GM23338 (cell line): ENCODE data around the gene STARD13. TPM values are rescaled to one million over a fixed set of nuclear protein-coding genes. Genes with fewer than 3 reads are reported as not detected.

Source experiments
- ATAC-seq: fragments of 200-7000 bp; cut with Tn5 transposase; 3 replicates; pipeline ENCODE4 v1.9.1; 2020
- DNase-seq: peaks from one replicate; pipeline ENCODE4 v3.0.0-alpha.2; 2015; ENCODE audit warnings: low spot score
- H2AFZ ChIP-seq: fragments of 200-600 bp; sonication (generic); 2 replicates; pipeline ENCODE4 v1.8.0; 2016; ENCODE audit warnings: antibody characterized with exemption, mild to moderate bottlenecking, moderate library complexity
- H3F3A ChIP-seq: fragments of 200-600 bp; sonication (generic); replicated peaks from 2 replicates; pipeline ENCODE4 v1.8.0; 2017; ENCODE audit warnings: antibody characterized with exemption, mixed run types, low read depth
- H3K27ac ChIP-seq: fragments of 200-600 bp; sonication (generic); 2 replicates; pipeline ENCODE4 v1.6.1; 2016; ENCODE audit warnings: low read depth
- H3K27me3 ChIP-seq: fragments of 200-600 bp; sonication (generic); 2 replicates; pipeline ENCODE4 v1.8.0; 2016; ENCODE audit warnings: mild to moderate bottlenecking, mixed run types, moderate library complexity; ENCODE audit not compliant: insufficient read depth
- H3K36me3 ChIP-seq: fragments of 200-600 bp; sonication (generic); 2 replicates; pipeline ENCODE4 v1.8.0; 2016; ENCODE audit warnings: mild to moderate bottlenecking; ENCODE audit not compliant: insufficient read depth
- H3K4me1 ChIP-seq: fragments of 200-600 bp; sonication (generic); 2 replicates; pipeline ENCODE4 v1.8.0; 2016; ENCODE audit warnings: mild to moderate bottlenecking, moderate library complexity; ENCODE audit not compliant: insufficient read depth
- H3K4me2 ChIP-seq: fragments of 200-600 bp; sonication (generic); 2 replicates; pipeline ENCODE4 v1.7.1; 2017; ENCODE audit warnings: mixed run types
- H3K4me3 ChIP-seq: fragments of 200-600 bp; sonication (generic); 2 replicates; pipeline ENCODE4 v1.6.1; 2016; ENCODE audit warnings: mixed run types
- H3K79me2 ChIP-seq: fragments of 200-600 bp; sonication (generic); replicated peaks from 2 replicates; pipeline ENCODE4 v1.8.0; 2017; ENCODE audit warnings: mild to moderate bottlenecking; ENCODE audit not compliant: insufficient read depth
- H3K9me2 ChIP-seq: fragments of 200-600 bp; sonication (generic); 2 replicates; pipeline ENCODE4 v1.8.0; 2017; ENCODE audit not compliant: insufficient read depth
- H4K20me1 ChIP-seq: fragments of 200-600 bp; sonication (generic); replicated peaks from 2 replicates; pipeline ENCODE4 v1.8.0; 2017; ENCODE audit warnings: mild to moderate bottlenecking; ENCODE audit not compliant: insufficient read depth
- H3K27ac Mint-ChIP-seq: 2 replicates; pipeline ENCODE4 v1.8.0; 2020; ENCODE audit warnings: inconsistent platforms, mild to moderate bottlenecking, moderate library complexity, mixed read lengths
- H3K27me3 Mint-ChIP-seq: 3 replicates; pipeline ENCODE4 v1.8.0; 2022; ENCODE audit warnings: low read depth, mild to moderate bottlenecking, moderate library complexity, mixed read lengths, inconsistent platforms; ENCODE audit not compliant: insufficient read depth, poor library complexity
- H3K36me3 Mint-ChIP-seq: 3 replicates; pipeline ENCODE4 v1.8.0; 2021; ENCODE audit warnings: low read depth, mild to moderate bottlenecking, inconsistent platforms, moderate library complexity, mixed read lengths
- H3K4me1 Mint-ChIP-seq: 3 replicates; pipeline ENCODE4 v1.8.0; 2020; ENCODE audit warnings: mild to moderate bottlenecking, inconsistent platforms, mixed read lengths
- H3K4me3 Mint-ChIP-seq: 3 replicates; pipeline ENCODE4 v1.8.0; 2021; ENCODE audit warnings: moderate library complexity, mild to moderate bottlenecking, inconsistent platforms, mixed read lengths
- H3K9me3 Mint-ChIP-seq: 3 replicates; pipeline ENCODE4 v1.8.0; 2020; ENCODE audit warnings: moderate library complexity, mild to moderate bottlenecking, inconsistent platforms, mixed read lengths
- CREB1 ChIP-seq: fragments of 250-450 bp; sonication (Bioruptor Pico); IDR thresholded peaks from 2 replicates; pipeline ENCODE4 v1.5.0; 2020; ENCODE audit warnings: low read depth, mild to moderate bottlenecking, moderate library complexity
- EZH2 ChIP-seq: fragments of 200-600 bp; sonication (generic); IDR thresholded peaks from one replicate; pipeline ENCODE4 v1.8.0; 2017; ENCODE audit warnings: antibody characterized with exemption, mild to moderate bottlenecking, low read depth; ENCODE audit not compliant: unreplicated experiment
- EZH2phosphoT487 ChIP-seq: fragments of 200-600 bp; sonication (generic); IDR thresholded peaks from one replicate; pipeline ENCODE4 v1.8.1; 2018; ENCODE audit warnings: antibody characterized with exemption; ENCODE audit not compliant: unreplicated experiment
- JUNB ChIP-seq: IDR thresholded peaks from one replicate; pipeline ENCODE4 v1.6.1; 2016; ENCODE audit warnings: antibody characterized with exemption; ENCODE audit not compliant: unreplicated experiment
- NANOG ChIP-seq: IDR thresholded peaks from 2 replicates; pipeline ENCODE4 v1.6.1; 2016; ENCODE audit warnings: antibody characterized with exemption, borderline replicate concordance
- POLR2AphosphoS5 ChIP-seq: IDR thresholded peaks from 2 replicates; pipeline ENCODE4 v1.6.1; 2016; ENCODE audit warnings: antibody characterized with exemption, low read depth
- STAT1 ChIP-seq: IDR thresholded peaks from one replicate; pipeline ENCODE4 v1.6.1; 2016; ENCODE audit warnings: antibody characterized with exemption; ENCODE audit not compliant: unreplicated experiment
- ZNF114 ChIP-seq: fragments of 250-450 bp; sonication (Bioruptor Pico); IDR thresholded peaks from 2 replicates; pipeline ENCODE4 v1.5.0; 2020; ENCODE audit warnings: mild to moderate bottlenecking, moderate library complexity
- ZNF331 ChIP-seq: fragments of 250-450 bp; sonication (Bioruptor Pico); IDR thresholded peaks from 2 replicates; pipeline ENCODE4 v1.5.0; 2020; ENCODE audit warnings: low read depth, mild to moderate bottlenecking, moderate library complexity
- polyA plus RNA-seq: library from polyadenylated mRNA; unstranded; fragments of >200 nt; fragmentation: Nextera tagmentation; extraction: Ambion mirVana; gene quantifications from 2 replicates; pipeline ENCODE4 v1.2.1, GENCODE V29; 2016
- total RNA-seq: library from RNA; depleted of rRNA; stranded (reverse); fragments of >200 nt; shearing (Covaris generic); gene quantifications from 2 replicates; pipeline ENCODE4 v1.2.3, GENCODE V29; 2014
- TF ChIP-seq, protein P1 (sequence below): IDR thresholded peaks from 2 replicates; pipeline ENCODE4 v1.6.1; 2016; ENCODE audit warnings: antibody characterized with exemption
- TF ChIP-seq, protein P2 (sequence below): fragments of 250-450 bp; sonication (Bioruptor Pico); IDR thresholded peaks from 2 replicates; pipeline ENCODE4 v1.5.0; 2020; ENCODE audit warnings: mild to moderate bottlenecking, moderate library complexity
- TF ChIP-seq, protein P3 (sequence below), 2 experiments: fragments of 200-600 bp in 1 of 2; sonication (generic) in 1 of 2; conservative IDR thresholded peaks; 2 replicates each; pipeline versions ENCODE4 v1.5.1 to v1.6.1; 2016 to 2017; ENCODE audit warnings: antibody characterized with exemption in 2 of 2, low read depth in 2 of 2, mild to moderate bottlenecking in 2 of 2, moderate library complexity in 1 of 2
- TF ChIP-seq, protein P4 (sequence below): IDR thresholded peaks from one replicate; pipeline ENCODE4 v1.6.1; 2018; ENCODE audit warnings: antibody characterized with exemption; ENCODE audit not compliant: unreplicated experiment

STARD13 gene
- total and polyA plus RNA-seq, 2 experiments from 2014 or later: 3.2 to 5.2 TPM

DNA sequence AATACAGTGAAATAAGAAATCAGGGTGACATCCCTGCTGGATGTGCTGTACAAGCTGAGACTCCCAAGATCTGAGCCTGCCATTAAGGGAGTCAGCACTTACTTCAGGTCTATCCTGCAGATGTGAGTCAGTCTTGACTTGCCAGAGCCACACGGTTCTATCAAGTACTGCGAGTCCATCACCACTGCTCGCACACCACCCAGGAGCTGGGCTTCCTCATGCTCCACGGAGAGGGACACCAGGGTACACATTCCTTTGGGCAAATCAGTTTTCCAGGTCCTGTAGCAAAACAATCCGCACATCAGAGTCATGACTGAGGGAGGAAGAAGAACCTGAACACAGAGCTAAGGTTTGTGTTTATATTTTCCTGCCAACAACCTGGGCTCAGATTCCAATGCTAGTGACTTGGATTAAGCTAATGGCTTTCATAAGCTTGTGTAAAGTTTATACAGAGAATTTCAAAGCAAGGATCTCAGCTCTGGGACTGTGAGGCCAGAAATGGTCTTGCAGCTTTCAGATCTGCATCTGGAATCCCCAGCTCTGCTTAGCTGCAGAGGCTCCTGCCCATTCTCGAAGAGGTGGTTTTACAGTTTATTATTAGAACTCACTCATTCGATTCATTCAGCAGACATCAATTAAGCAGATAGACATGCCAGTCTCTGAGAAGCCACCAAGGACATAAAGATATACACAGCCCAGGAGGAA is 178.7 kb downstream of the STARD13 start:
- H3K36me3 Mint-ChIP-seq: 0 out of 3 replicates have a peak, but pooled peaks cover 2% of the 10 kb centered on the region
- H3F3A ChIP-seq: no peaks in the 10 kb centered on the region
- no peaks in the 10 kb centered on the region for H3K9me3 Mint-ChIP-seq
- H3K27ac Mint-ChIP-seq: no peak overlapping the region; the same call in 1 of the 2 replicates
- H3K36me3 ChIP-seq: no peaks in the 10 kb centered on the region
- no peaks in the 10 kb centered on the region for H4K20me1 ChIP-seq
- TF ChIP-seq POLR2AphosphoS5 (no peak), ZNF331 (CRISPR knock-in tag) (no peak), EZH2 (no peak), ZNF114 (CRISPR knock-in tag) (no peak), JUNB (no peak), CREB1 (CRISPR knock-in tag) (no peak), EZH2phosphoT487 (no peak), STAT1 (no peak), NANOG (no peak)
- TF ChIP-seq, protein P1, sequence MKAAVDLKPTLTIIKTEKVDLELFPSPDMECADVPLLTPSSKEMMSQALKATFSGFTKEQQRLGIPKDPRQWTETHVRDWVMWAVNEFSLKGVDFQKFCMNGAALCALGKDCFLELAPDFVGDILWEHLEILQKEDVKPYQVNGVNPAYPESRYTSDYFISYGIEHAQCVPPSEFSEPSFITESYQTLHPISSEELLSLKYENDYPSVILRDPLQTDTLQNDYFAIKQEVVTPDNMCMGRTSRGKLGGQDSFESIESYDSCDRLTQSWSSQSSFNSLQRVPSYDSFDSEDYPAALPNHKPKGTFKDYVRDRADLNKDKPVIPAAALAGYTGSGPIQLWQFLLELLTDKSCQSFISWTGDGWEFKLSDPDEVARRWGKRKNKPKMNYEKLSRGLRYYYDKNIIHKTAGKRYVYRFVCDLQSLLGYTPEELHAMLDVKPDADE: no peak
- TF ChIP-seq, protein P2, sequence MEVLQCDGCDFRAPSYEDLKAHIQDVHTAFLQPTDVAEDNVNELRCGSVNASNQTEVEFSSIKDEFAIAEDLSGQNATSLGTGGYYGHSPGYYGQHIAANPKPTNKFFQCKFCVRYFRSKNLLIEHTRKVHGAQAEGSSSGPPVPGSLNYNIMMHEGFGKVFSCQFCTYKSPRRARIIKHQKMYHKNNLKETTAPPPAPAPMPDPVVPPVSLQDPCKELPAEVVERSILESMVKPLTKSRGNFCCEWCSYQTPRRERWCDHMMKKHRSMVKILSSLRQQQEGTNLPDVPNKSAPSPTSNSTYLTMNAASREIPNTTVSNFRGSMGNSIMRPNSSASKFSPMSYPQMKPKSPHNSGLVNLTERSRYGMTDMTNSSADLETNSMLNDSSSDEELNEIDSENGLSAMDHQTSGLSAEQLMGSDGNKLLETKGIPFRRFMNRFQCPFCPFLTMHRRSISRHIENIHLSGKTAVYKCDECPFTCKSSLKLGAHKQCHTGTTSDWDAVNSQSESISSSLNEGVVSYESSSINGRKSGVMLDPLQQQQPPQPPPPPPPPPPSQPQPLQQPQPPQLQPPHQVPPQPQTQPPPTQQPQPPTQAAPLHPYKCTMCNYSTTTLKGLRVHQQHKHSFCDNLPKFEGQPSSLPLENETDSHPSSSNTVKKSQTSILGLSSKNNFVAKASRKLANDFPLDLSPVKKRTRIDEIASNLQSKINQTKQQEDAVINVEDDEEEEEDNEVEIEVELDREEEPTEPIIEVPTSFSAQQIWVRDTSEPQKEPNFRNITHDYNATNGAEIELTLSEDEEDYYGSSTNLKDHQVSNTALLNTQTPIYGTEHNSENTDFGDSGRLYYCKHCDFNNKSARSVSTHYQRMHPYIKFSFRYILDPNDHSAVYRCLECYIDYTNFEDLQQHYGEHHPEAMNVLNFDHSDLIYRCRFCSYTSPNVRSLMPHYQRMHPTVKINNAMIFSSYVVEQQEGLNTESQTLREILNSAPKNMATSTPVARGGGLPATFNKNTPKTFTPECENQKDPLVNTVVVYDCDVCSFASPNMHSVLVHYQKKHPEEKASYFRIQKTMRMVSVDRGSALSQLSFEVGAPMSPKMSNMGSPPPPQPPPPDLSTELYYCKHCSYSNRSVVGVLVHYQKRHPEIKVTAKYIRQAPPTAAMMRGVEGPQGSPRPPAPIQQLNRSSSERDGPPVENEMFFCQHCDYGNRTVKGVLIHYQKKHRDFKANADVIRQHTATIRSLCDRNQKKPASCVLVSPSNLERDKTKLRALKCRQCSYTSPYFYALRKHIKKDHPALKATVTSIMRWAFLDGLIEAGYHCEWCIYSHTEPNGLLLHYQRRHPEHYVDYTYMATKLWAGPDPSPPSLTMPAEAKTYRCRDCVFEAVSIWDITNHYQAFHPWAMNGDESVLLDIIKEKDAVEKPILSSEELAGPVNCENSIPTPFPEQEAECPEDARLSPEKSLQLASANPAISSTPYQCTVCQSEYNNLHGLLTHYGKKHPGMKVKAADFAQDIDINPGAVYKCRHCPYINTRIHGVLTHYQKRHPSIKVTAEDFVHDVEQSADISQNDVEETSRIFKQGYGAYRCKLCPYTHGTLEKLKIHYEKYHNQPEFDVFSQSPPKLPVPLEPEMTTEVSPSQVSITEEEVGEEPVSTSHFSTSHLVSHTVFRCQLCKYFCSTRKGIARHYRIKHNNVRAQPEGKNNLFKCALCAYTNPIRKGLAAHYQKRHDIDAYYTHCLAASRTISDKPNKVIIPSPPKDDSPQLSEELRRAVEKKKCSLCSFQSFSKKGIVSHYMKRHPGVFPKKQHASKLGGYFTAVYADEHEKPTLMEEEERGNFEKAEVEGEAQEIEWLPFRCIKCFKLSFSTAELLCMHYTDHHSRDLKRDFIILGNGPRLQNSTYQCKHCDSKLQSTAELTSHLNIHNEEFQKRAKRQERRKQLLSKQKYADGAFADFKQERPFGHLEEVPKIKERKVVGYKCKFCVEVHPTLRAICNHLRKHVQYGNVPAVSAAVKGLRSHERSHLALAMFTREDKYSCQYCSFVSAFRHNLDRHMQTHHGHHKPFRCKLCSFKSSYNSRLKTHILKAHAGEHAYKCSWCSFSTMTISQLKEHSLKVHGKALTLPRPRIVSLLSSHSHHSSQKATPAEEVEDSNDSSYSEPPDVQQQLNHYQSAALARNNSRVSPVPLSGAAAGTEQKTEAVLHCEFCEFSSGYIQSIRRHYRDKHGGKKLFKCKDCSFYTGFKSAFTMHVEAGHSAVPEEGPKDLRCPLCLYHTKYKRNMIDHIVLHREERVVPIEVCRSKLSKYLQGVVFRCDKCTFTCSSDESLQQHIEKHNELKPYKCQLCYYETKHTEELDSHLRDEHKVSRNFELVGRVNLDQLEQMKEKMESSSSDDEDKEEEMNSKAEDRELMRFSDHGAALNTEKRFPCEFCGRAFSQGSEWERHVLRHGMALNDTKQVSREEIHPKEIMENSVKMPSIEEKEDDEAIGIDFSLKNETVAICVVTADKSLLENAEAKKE (CRISPR knock-in tag): no peak
- TF ChIP-seq, protein P3, sequence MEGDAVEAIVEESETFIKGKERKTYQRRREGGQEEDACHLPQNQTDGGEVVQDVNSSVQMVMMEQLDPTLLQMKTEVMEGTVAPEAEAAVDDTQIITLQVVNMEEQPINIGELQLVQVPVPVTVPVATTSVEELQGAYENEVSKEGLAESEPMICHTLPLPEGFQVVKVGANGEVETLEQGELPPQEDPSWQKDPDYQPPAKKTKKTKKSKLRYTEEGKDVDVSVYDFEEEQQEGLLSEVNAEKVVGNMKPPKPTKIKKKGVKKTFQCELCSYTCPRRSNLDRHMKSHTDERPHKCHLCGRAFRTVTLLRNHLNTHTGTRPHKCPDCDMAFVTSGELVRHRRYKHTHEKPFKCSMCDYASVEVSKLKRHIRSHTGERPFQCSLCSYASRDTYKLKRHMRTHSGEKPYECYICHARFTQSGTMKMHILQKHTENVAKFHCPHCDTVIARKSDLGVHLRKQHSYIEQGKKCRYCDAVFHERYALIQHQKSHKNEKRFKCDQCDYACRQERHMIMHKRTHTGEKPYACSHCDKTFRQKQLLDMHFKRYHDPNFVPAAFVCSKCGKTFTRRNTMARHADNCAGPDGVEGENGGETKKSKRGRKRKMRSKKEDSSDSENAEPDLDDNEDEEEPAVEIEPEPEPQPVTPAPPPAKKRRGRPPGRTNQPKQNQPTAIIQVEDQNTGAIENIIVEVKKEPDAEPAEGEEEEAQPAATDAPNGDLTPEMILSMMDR (conservative IDR thresholded peaks at IDR 0.05; ENCODE audit: low read depth in 2 of 2): no peak
- TF ChIP-seq, protein P4, sequence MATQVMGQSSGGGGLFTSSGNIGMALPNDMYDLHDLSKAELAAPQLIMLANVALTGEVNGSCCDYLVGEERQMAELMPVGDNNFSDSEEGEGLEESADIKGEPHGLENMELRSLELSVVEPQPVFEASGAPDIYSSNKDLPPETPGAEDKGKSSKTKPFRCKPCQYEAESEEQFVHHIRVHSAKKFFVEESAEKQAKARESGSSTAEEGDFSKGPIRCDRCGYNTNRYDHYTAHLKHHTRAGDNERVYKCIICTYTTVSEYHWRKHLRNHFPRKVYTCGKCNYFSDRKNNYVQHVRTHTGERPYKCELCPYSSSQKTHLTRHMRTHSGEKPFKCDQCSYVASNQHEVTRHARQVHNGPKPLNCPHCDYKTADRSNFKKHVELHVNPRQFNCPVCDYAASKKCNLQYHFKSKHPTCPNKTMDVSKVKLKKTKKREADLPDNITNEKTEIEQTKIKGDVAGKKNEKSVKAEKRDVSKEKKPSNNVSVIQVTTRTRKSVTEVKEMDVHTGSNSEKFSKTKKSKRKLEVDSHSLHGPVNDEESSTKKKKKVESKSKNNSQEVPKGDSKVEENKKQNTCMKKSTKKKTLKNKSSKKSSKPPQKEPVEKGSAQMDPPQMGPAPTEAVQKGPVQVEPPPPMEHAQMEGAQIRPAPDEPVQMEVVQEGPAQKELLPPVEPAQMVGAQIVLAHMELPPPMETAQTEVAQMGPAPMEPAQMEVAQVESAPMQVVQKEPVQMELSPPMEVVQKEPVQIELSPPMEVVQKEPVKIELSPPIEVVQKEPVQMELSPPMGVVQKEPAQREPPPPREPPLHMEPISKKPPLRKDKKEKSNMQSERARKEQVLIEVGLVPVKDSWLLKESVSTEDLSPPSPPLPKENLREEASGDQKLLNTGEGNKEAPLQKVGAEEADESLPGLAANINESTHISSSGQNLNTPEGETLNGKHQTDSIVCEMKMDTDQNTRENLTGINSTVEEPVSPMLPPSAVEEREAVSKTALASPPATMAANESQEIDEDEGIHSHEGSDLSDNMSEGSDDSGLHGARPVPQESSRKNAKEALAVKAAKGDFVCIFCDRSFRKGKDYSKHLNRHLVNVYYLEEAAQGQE: no peak
- H3K27me3 ChIP-seq: no peaks in the 10 kb centered on the region
- H2AFZ ChIP-seq: no peak overlapping the region
- no peaks in the 10 kb centered on the region; the same call in 2 of the 3 replicates for H3K4me1 Mint-ChIP-seq
- no peaks in the 10 kb centered on the region for H3K4me1 ChIP-seq
- DNase-seq (no peak), ATAC-seq (no peak)
- H3K4me3 Mint-ChIP-seq: no peak overlapping the region
- no peaks in the 10 kb centered on the region for H3K27me3 Mint-ChIP-seq
- H3K4me3 ChIP-seq: no peak overlapping the region
- no peak overlapping the region for H3K27ac ChIP-seq
- H3K9me2 ChIP-seq: 0 out of 2 replicates have a peak, but pooled peaks cover 7% of the 10 kb centered on the region
- H3K4me2 ChIP-seq: no peak overlapping the region
- H3K79me2 ChIP-seq: no peaks in the 10 kb centered on the region
